MM.1S (cell line): ENCODE measurements around the gene RPS2.

Experiments used
- EZH2phosphoT487 ChIP-seq: fragments of 300-600 bp; sonication (generic); IDR thresholded peaks from 2 replicates; pipeline ENCODE4 v1.6.1; 2018; ENCODE audit warnings: antibody characterized with exemption, low read length
- TF ChIP-seq, protein P1 (sequence below): fragments of 300-600 bp; sonication (generic); IDR thresholded peaks from 2 replicates; pipeline ENCODE4 v1.5.1; 2016; ENCODE audit warnings: antibody characterized with exemption, low read length, mixed read lengths

DNA sequence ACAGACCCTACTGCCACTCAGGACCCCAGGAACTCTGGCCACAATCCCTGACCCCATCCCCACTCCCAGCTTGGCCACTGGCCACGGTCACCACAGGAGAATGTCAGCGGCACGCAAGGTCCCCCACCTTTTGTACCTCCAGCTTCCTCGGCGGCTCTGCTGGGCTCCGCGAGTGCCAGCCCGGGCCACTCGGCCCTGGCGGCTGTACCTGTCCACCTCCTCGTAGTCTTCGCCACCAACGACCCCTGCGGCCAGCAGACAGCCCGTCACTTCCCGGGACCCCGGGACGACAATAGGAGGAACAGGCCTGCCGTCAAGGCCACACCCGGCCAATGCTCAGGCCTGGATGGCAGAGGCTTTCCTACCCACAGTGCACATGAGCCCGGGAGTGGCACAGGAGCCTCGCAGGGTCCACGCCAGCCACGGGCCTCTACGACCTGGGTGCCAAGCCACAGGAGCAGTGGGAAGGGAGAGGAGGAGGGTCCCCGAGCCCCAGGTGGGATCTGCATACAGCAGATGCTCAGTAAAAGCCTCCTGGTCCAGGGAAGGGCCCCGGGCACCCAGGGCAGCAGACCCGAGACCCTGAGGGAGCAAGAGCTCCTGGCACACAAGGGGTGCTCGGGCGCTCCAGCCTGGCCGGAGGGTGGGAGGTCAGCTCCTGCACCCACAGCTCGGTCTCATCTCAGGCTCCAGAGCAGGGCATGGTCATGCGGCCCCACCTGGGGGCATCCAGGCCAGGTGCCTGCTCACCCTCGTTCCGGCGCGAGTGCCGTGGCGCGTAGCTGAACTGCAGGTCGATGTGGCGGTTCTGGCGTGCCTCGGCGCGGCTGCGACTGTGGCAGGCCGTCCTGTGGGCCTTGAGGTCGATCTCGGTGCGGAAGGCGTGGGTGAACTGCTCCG, 37.1 kb upstream of the RPS2 start:
- TF ChIP-seq, protein P1, sequence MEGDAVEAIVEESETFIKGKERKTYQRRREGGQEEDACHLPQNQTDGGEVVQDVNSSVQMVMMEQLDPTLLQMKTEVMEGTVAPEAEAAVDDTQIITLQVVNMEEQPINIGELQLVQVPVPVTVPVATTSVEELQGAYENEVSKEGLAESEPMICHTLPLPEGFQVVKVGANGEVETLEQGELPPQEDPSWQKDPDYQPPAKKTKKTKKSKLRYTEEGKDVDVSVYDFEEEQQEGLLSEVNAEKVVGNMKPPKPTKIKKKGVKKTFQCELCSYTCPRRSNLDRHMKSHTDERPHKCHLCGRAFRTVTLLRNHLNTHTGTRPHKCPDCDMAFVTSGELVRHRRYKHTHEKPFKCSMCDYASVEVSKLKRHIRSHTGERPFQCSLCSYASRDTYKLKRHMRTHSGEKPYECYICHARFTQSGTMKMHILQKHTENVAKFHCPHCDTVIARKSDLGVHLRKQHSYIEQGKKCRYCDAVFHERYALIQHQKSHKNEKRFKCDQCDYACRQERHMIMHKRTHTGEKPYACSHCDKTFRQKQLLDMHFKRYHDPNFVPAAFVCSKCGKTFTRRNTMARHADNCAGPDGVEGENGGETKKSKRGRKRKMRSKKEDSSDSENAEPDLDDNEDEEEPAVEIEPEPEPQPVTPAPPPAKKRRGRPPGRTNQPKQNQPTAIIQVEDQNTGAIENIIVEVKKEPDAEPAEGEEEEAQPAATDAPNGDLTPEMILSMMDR: no peak
- no peak for TF ChIP-seq EZH2phosphoT487
